Panc1 (cell line): ENCODE data around the gene DPT.

Source experiments
- POLR2AphosphoS5 ChIP-seq: IDR thresholded peaks from 2 replicates; pipeline ENCODE4 v1.6.1; 2012; ENCODE audit warnings: mild to moderate bottlenecking, low read depth, low read length, moderate library complexity
- TCF7L2 ChIP-seq: IDR thresholded peaks from 2 replicates; pipeline ENCODE4 v1.6.1; 2011; ENCODE audit warnings: mild to moderate bottlenecking, low read depth, low read length, inconsistent platforms
- TF ChIP-seq, protein P1 (sequence below): fragments of 450-650 bp; IDR thresholded peaks from 2 replicates; pipeline ENCODE4 v1.5.1; 2017; ENCODE audit warnings: mild to moderate bottlenecking
- TF ChIP-seq, protein P2 (sequence below), 2 experiments: IDR thresholded peaks; 2 replicates each; pipeline ENCODE4 v1.6.1; 2011 to 2012; ENCODE audit warnings: low read depth in 2 of 2, control low read depth in 1 of 2, low read length in 1 of 2, mild to moderate bottlenecking in 1 of 2, moderate library complexity in 1 of 2; ENCODE audit not compliant: insufficient read depth in 1 of 2

DNA sequence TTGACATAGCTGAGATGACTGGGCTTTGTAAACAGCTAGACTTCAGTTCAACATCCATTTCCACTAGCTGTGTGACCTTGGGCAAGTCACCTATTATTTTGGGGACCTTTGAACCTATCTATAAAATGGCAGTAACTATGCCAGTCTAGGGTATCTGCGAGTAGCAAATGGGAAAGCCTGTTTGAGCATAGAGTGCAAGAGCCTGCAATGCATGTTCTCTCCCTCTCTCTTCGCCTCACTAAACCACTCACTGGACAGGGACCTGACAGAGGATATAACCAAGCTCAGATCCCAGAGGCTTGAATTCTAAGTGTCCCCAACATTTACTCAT, 39.7 kb downstream of the DPT start:
- TF ChIP-seq, protein P1, sequence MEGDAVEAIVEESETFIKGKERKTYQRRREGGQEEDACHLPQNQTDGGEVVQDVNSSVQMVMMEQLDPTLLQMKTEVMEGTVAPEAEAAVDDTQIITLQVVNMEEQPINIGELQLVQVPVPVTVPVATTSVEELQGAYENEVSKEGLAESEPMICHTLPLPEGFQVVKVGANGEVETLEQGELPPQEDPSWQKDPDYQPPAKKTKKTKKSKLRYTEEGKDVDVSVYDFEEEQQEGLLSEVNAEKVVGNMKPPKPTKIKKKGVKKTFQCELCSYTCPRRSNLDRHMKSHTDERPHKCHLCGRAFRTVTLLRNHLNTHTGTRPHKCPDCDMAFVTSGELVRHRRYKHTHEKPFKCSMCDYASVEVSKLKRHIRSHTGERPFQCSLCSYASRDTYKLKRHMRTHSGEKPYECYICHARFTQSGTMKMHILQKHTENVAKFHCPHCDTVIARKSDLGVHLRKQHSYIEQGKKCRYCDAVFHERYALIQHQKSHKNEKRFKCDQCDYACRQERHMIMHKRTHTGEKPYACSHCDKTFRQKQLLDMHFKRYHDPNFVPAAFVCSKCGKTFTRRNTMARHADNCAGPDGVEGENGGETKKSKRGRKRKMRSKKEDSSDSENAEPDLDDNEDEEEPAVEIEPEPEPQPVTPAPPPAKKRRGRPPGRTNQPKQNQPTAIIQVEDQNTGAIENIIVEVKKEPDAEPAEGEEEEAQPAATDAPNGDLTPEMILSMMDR: no peak
- TF ChIP-seq, protein P2, sequence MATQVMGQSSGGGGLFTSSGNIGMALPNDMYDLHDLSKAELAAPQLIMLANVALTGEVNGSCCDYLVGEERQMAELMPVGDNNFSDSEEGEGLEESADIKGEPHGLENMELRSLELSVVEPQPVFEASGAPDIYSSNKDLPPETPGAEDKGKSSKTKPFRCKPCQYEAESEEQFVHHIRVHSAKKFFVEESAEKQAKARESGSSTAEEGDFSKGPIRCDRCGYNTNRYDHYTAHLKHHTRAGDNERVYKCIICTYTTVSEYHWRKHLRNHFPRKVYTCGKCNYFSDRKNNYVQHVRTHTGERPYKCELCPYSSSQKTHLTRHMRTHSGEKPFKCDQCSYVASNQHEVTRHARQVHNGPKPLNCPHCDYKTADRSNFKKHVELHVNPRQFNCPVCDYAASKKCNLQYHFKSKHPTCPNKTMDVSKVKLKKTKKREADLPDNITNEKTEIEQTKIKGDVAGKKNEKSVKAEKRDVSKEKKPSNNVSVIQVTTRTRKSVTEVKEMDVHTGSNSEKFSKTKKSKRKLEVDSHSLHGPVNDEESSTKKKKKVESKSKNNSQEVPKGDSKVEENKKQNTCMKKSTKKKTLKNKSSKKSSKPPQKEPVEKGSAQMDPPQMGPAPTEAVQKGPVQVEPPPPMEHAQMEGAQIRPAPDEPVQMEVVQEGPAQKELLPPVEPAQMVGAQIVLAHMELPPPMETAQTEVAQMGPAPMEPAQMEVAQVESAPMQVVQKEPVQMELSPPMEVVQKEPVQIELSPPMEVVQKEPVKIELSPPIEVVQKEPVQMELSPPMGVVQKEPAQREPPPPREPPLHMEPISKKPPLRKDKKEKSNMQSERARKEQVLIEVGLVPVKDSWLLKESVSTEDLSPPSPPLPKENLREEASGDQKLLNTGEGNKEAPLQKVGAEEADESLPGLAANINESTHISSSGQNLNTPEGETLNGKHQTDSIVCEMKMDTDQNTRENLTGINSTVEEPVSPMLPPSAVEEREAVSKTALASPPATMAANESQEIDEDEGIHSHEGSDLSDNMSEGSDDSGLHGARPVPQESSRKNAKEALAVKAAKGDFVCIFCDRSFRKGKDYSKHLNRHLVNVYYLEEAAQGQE (IDR thresholded peaks at IDR 0.05; ENCODE audit: insufficient read depth in 1 of 2, low read depth in 2 of 2, low read length in 1 of 2): no peak
- TF ChIP-seq POLR2AphosphoS5: no peak
- TF ChIP-seq TCF7L2: no peak
